Dedifferentiated amniotic fluid mesenchymal stem cell (primary cell): ENCODE results near the gene NT5M.
"Not testable (repeated sequence)": the region's sequence is repeated elsewhere in the genome, so short reads cannot be mapped to it uniquely, and the experiment has no call there.

ENCODE experiments used
- DNase-seq: peaks from one replicate; pipeline ENCODE4 v3.0.0-alpha.2; 2016; ENCODE audit errors: extremely low spot score

NT5M gene

GRCh38 chr17:17303010-17303846 is at the start of gene NT5M:
NT5M (plus strand) TSS chr17:17303373; CDS start chr17:17303551, 178 bp downstream.
- DNase-seq: peak; percentile 66

GRCh38 chr17:17253406-17253805 is 49.8 kb upstream of the NT5M start:
- no peak for DNase-seq

DNA sequence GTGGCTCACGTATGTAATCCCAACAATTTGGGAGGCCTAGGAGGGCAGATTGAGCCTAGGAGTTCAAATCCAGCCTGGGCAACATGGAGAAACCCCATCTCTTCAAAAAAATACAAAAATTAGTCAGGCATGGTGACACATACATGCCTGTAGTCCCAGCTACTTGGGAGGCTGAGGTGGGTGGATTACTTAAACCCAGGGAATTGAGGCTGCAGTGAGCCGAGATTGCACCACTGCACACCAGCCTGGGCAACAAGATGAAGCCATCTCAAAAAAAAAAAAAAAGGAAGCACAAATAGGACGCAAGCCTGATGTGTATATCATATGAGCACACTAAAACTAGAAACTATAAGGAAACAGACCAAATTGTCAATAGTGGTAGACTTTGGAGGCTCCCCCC is 49.1 kb upstream of the NT5M start:
- DNase-seq: no peak

DNA sequence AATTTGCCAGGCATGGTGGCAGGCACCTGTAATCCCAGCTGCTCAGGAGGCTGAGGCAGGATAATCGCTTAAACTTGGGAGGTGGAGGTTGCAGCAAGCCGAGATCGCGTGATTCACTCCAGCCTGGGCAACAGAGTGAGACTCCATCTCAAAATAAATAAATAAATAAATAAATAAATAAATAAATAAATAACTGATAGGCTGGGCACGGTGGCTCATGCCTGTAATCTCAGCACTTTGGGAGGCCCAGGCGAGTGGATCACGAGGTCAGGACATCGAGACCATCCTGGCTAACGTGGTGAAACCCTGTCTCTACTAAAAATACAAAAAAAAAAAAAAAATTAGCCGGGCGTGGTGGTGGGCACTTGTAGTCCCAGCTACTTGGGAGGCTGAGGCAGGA is 47.5 kb upstream of the NT5M start:
- DNase-seq: not testable (repeated sequence)

GRCh38 chr17:17256316-17256715 is 46.9 kb upstream of the NT5M start:
- no peak for DNase-seq

- no peak for DNase-seq
Measured at GRCh38 chr17:17258011-17258410, 45.2 kb upstream of the NT5M start.

GRCh38 chr17:17258998-17259397 is 44.2 kb upstream of the NT5M start:
- no peak for DNase-seq

DNA sequence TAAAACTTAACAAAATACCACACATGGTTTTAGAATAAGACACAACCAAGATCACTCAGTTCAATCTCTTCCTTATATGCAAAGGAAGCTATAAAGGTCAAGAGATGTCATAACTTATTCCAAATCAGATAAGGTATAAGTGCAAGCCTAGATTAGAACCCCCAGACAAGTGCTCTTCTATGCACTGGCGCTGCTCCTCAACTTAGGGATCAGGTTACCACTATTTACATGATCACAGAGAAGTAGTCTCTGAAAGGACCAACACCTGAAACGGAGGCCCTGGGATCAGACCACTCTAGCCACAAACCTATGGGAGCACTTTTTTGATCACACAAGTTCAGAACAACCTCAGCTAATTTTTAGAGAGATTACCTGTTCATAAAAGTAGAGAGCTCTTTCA is 38.7 kb upstream of the NT5M start:
- DNase-seq: no peak

DNA sequence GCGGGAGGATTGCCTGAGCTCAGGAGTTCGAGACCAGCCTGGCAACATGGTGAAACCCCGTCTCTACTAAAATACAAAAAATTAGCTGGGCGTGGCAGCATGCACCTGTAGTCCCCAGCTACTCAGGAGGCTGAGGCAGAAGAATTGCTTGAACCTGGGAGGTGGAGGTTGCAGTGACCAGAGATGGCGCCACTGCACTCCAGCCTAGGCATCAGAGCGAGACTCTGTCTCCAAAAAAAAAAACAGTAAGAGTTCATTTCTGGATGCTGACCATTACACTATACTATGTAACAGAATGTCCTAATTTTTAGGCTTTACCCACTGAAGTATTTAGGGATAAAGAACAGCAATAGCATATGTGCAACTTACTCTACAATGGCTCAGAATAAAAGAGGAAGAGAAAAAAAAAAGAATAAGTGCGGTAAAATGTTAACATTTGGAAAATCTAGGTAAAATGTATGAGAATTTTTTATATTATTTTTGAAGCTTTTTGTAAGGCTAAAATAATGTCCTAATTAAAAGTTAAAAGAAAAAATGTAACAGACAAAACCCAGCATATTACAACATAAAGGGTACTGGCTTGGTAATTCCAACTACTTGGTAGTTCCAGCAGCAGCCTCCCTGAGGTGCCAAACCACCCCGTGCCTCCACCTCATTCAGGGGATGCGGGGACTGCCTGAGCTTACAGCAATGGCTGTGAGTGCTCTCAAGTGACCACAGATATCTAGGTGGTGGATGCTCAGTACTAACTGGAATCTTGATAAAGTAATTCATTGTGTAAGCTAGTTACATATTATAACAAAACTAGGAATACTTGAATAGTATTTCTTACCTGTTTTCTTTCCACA is 33.0 kb upstream of the NT5M start:
- no peak for DNase-seq

DNA sequence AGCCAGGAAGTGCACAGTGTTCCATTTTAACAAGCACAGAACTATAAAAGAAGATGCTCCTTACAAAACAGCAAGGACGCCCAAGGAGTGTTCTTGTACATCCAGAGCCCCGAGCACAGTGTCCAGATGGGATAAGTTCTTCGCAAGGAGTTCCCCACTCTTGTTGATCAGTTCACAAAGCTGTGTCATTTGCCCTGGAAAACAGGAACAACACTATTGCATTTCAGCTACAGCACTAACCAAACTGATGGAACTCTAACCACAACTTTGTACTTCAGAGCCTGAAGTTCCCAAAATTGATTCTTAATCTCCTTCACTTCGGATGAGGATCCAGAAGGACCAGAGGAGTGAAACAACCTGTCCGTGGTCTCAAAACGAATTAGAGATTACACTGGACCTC is 27.2 kb upstream of the NT5M start:
- no peak for DNase-seq

- DNase-seq: not testable (repeated sequence)
Measured at GRCh38 chr17:17277431-17277830, 25.7 kb upstream of the NT5M start.

DNA sequence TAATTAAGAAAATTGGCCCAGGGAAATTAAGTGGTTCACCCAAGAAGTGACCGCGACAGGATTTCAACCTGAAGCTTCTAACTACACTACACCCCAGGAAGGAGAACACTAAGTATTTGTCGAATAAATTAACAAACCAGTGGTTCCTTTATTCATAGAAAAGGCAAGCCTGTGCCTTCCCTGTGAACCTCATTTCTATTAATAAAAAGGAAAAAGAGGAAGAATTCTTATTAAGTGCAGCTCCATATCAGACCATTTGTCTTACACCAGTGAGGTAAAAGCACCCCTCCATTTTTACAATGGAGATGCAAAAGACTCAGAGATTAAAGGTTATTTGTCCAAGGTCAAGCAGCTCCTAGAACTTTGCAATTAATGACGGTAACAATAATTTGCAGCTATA is 23.9 kb upstream of the NT5M start:
- no peak for DNase-seq

DNA sequence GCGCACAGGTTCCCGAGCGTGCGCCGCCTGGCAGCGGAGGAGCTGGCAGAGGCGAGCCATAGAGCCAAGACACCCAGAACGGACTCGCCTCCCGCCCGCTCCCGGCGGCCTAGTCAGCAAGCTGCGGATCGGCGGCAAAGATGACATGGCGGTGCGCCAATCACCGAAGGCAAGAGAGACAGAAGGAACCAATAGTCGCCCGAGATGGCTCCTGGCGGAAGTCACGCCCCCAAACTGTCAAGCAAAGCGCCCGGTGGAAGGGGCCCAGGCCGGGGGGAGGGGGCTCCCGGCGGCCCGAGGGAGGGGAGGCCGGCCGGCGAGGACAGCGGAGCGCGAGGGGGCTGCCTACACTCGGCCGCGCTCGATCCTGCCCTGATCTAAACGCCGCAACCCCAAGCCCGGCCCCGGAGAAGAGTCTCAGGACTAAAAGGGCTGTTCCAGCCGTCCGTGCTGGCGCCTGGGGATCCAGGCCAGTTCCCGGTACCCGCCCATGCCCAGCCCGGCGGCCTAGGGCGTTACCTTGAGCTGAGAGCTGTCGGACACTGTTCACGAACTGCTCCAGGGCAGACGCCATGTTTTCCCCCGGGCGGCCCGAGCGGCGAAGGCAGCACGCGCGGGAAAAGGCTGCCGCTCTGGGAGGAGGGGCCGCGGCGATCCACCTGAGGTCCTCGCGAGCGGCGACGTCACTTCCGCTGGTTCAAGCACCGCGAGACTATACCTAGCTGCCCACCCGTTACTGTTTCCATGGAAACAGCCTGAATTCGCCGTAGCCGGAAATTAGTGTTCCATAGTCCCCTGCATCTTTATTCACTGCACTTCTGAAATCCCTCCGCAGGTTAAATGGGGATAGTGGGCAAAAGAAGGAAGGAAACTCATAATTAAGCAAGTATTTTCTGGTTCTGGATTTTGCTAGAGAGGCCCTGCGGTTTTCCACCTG is 22.3 kb upstream of the NT5M start, which contains the start of gene COPS3:
Gene COPS3 (minus strand): TSS at position 634 of the 937 bp plus-strand sequence. CDS start 60 bp downstream, at position 574.
- peak; percentile 98 for DNase-seq

DNA sequence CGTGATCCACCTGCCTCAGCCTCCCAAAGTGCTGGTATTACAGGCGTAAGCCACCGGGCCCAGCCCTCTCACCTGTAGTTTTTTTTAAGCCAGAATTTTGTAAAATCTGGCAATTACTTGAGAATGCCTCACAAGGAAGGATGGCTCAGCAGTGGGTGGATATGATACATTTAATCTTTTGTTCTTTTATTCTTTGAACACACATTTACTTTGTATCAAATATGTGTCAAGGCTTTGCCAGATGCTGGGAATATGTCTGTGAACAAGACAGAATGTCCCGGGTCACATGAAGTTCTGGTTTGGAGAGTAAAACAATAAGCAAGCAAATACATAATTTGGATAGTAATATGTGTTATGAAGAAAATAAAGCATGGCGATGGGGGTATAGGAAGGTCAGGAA is 17.2 kb upstream of the NT5M start:
- DNase-seq: no peak

GRCh38 chr17:17289086-17289485 is 14.1 kb upstream of the NT5M start:
- no peak for DNase-seq

DNA sequence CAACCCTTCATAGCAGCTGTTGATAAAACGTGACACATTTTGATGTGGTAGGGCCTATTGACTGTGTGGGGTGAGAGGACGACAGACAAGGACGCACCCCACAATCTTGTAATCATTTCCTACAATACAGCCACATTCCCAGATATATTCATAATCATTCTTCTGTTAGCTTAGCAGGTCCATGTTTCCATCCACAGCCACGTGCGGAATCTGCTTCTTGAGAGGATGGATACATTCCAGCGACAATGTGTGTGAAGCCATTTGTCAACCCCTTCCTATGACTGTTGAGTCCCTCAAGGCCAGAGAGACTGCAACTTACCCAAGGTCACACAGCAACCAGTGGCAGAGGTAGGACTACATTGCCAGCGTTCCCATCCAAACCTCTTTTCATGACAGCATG is 13.5 kb upstream of the NT5M start:
- DNase-seq: no peak

- no peak for DNase-seq
Measured at GRCh38 chr17:17295141-17295540, 8.0 kb upstream of the NT5M start.

DNA sequence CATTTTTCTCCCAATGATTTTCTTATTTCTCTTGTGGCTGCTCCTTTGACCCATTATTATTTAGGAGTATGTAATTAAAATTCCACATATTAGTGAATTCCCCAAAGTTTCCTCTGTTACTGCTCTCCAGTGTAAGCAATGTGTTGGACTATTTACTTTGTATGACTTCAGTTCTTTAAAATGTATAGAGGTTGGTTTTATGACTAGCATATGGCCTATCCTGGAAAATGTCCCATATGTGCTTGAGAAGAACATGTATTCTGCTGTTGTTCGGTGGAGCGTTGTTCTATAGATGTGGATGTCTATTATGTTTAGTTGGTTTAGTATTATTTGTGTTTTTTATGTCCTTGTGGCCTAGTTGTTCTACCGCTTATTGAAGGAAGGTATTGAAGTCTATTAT is 6.0 kb upstream of the NT5M start:
- DNase-seq: no peak

DNA sequence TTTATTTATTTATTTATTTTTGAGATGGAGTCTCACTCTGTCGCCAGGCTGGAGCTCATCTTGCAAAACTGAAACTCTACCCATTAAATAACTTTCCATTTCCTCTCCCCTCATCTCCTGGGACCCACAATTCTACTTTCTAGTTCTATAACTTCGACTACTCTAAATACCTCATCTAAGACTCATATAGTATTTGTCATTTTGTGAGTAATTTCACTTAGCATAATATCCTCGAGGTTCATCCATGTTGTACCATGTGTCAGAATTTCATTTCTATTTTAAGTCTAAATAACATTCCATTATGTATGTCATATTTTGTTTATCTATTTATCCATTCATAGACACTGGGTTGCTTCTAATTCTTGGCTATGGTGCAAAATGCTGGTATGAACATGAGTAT is 5.1 kb upstream of the NT5M start:
- DNase-seq: no peak

- no peak for DNase-seq
Measured at GRCh38 chr17:17300624-17301568, 2.3 kb upstream of the NT5M start.

GRCh38 chr17:17301659-17302058 is 1.5 kb upstream of the NT5M start:
- DNase-seq: not testable (repeated sequence)
